ENCODE data around the gene ZNF507. TPM values are rescaled to one million over a fixed set of nuclear protein-coding genes. Genes with fewer than 3 reads are reported as not detected.
A peak's percentile ranks its signal among the peaks of the same experiment; 100 is the strongest.

ZNF507 gene
- total and polyA plus RNA-seq, 9 of the 15 experiments (the other 6 are each of a cell fraction or from before 2014, with no cell fraction given), result 2.9 to 25.0 (median 10.4) TPM

- TF ChIP-seq, protein P1, sequence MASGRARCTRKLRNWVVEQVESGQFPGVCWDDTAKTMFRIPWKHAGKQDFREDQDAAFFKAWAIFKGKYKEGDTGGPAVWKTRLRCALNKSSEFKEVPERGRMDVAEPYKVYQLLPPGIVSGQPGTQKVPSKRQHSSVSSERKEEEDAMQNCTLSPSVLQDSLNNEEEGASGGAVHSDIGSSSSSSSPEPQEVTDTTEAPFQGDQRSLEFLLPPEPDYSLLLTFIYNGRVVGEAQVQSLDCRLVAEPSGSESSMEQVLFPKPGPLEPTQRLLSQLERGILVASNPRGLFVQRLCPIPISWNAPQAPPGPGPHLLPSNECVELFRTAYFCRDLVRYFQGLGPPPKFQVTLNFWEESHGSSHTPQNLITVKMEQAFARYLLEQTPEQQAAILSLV (tag; IDR thresholded peaks at IDR 0.05), result no peak
- TF ChIP-seq RUNX1 (IDR thresholded peaks at IDR 0.05; ENCODE audit: low read depth), result no peak
- TF ChIP-seq, protein P2, sequence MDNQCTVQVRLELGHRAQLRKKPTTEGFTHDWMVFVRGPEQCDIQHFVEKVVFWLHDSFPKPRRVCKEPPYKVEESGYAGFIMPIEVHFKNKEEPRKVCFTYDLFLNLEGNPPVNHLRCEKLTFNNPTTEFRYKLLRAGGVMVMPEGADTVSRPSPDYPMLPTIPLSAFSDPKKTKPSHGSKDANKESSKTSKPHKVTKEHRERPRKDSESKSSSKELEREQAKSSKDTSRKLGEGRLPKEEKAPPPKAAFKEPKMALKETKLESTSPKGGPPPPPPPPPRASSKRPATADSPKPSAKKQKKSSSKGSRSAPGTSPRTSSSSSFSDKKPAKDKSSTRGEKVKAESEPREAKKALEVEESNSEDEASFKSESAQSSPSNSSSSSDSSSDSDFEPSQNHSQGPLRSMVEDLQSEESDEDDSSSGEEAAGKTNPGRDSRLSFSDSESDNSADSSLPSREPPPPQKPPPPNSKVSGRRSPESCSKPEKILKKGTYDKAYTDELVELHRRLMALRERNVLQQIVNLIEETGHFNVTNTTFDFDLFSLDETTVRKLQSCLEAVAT (IDR thresholded peaks at IDR 0.05), result peak in 1 of 2 experiments; percentile 65; a peak in 1 of 4 replicates
- TF ChIP-seq MEIS2 (IDR thresholded peaks at IDR 0.05; ENCODE audit: partially characterized antibody), result no peak
- TF ChIP-seq ZNF316 (IDR thresholded peaks at IDR 0.05), result peak; percentile 9; the same call in 1 of the 2 replicates
- TF ChIP-seq CXXC5 (CRISPR knock-in tag; IDR thresholded peaks at IDR 0.05), result peak; percentile 86
- TF ChIP-seq HDAC2 (IDR thresholded peaks at IDR 0.05), result peak; percentile 67; the same call in 1 of the 2 replicates
- TF ChIP-seq E4F1 (CRISPR knock-in tag; IDR thresholded peaks at IDR 0.05; ENCODE audit: borderline replicate concordance), result no peak
- TF ChIP-seq, protein P3, sequence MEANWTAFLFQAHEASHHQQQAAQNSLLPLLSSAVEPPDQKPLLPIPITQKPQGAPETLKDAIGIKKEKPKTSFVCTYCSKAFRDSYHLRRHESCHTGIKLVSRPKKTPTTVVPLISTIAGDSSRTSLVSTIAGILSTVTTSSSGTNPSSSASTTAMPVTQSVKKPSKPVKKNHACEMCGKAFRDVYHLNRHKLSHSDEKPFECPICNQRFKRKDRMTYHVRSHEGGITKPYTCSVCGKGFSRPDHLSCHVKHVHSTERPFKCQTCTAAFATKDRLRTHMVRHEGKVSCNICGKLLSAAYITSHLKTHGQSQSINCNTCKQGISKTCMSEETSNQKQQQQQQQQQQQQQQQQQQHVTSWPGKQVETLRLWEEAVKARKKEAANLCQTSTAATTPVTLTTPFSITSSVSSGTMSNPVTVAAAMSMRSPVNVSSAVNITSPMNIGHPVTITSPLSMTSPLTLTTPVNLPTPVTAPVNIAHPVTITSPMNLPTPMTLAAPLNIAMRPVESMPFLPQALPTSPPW (CRISPR knock-in tag; IDR thresholded peaks at IDR 0.05), result peak; percentile 83
- TF ChIP-seq SIX5 (IDR thresholded peaks at IDR 0.05; ENCODE audit: borderline replicate concordance in 1 of 2, insufficient read depth in 1 of 2, low read depth in 1 of 2, low read length in 2 of 2), result no peak
- TF ChIP-seq, protein P4, sequence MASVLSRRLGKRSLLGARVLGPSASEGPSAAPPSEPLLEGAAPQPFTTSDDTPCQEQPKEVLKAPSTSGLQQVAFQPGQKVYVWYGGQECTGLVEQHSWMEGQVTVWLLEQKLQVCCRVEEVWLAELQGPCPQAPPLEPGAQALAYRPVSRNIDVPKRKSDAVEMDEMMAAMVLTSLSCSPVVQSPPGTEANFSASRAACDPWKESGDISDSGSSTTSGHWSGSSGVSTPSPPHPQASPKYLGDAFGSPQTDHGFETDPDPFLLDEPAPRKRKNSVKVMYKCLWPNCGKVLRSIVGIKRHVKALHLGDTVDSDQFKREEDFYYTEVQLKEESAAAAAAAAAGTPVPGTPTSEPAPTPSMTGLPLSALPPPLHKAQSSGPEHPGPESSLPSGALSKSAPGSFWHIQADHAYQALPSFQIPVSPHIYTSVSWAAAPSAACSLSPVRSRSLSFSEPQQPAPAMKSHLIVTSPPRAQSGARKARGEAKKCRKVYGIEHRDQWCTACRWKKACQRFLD (CRISPR knock-in tag; IDR thresholded peaks at IDR 0.05), result peak; percentile 74; the same call in 1 of the 2 replicates
- TF ChIP-seq ARHGAP35 (IDR thresholded peaks at IDR 0.05; ENCODE audit: partially characterized antibody), result no peak
- peak in 1 of 2 experiments; percentile 86; a peak in 1 of 4 replicates for TF ChIP-seq KDM4B (IDR thresholded peaks at IDR 0.05; ENCODE audit: borderline replicate concordance in 2 of 2, low read depth in 1 of 2)
- no peak for TF ChIP-seq ZNF76 (CRISPR knock-in tag; IDR thresholded peaks at IDR 0.05; ENCODE audit: borderline replicate concordance)
- no peak for TF ChIP-seq ZNF444 (CRISPR knock-in tag; IDR thresholded peaks at IDR 0.05)
- TF ChIP-seq CBX8 (IDR thresholded peaks at IDR 0.05; ENCODE audit: borderline replicate concordance, extremely low read depth, low read depth, low read length, poor library complexity, severe bottlenecking), result no peak
Measured at GRCh38 chr19:32345261-32346207, at the start of gene ZNF507 (continued).
